Adrenal gland (tissue), 12 donors: ENCODE data around the gene ZNF814. TPM values are rescaled to one million over a fixed set of nuclear protein-coding genes. Genes with fewer than 3 reads are reported as not detected.
A peak's percentile ranks its signal among the peaks of the same experiment; 100 is the strongest.
"Not testable (repeated sequence)": the region's sequence is repeated elsewhere in the genome, so short reads cannot be mapped to it uniquely, and the experiment has no call there.

Source experiments
- DNase-seq, 7 donors: peaks; one replicate each; pipeline ENCODE4 v3.0.0-alpha.2; 2019 to 2020
- H3K27ac ChIP-seq, 5 donors: fragments of 200-600 bp; sonication (generic) in 4 of 5; 1 replicate in 3 of 5; 2 replicates in 2 of 5; pipeline versions ENCODE4 v1.5.1 to v1.8.0; 2016 to 2020; ENCODE audit warnings: mild to moderate bottlenecking in 1 of 5
- H3K27me3 ChIP-seq: fragments of 200-600 bp; 2 replicates; pipeline ENCODE4 v1.8.0; 2021
- H3K36me3 ChIP-seq, 2 donors: fragments of 200-600 bp; replicated peaks in 1 of 2; 1 replicate in 1 of 2; 2 replicates in 1 of 2; pipeline versions ENCODE4 v1.5.1 to v1.8.0; 2018 to 2022
- H3K4me1 ChIP-seq, 2 donors: fragments of 200-600 bp; replicated peaks in 1 of 2; 1 replicate in 1 of 2; 2 replicates in 1 of 2; pipeline versions ENCODE4 v1.5.1 to v1.8.0; 2018 to 2021
- H3K4me3 ChIP-seq, 4 donors: fragments of 200-600 bp; sonication (generic) in 3 of 4; one replicate each; pipeline ENCODE4 v1.5.1; 2016 to 2018
- H3K9me3 ChIP-seq, 3 donors: fragments of 200-600 bp; sonication (generic) in 1 of 3; replicated peaks in 1 of 3; 1 replicate in 2 of 3; 2 replicates in 1 of 3; pipeline versions ENCODE4 v1.5.1 to v1.8.0; 2016 to 2021
- CTCF ChIP-seq, 6 experiments: fragments of 450-650 bp in 4 of 6; fragments of 200-600 bp in 2 of 6; sonication (generic) in 1 of 6; IDR thresholded peaks; 1 replicate in 5 of 6; 2 replicates in 1 of 6; pipeline versions ENCODE4 v1.5.1 to v1.8.0; 2016 to 2021; ENCODE audit warnings: antibody characterized with exemption in 6 of 6, mild to moderate bottlenecking in 2 of 6, moderate library complexity in 1 of 6
- POLR2A ChIP-seq, 2 donors: fragments of 450-650 bp; IDR thresholded peaks; one replicate each; pipeline ENCODE4 v1.6.1; 2017; ENCODE audit warnings: antibody characterized with exemption in 2 of 2, mild to moderate bottlenecking in 2 of 2, moderate library complexity in 1 of 2
- WGBS, 4 donors: extraction: QIAGEN DNeasy Blood & Tissue Kit in 2 of 4; methylation state at CpG; one replicate each; pipeline versions ENCODE4 v1.1.5 to v1.1.7; 2013 to 2017; 5-methylcytosine and 5-hydroxymethylcytosine counted together
- intact Hi-C, 2 donors: fragments of 100-400 bp; cut with DNase I; formaldehyde crosslinking; loops; one replicate each; pipeline versions ENCODE4 v1.14.1 to v1.15.0; 2022 to 2023
- polyA plus RNA-seq, 3 donors: library from polyadenylated mRNA; stranded (reverse); fragments of 200-250 nt in 2 of 3; fragments of 350-450 nt in 1 of 3; fragmentation: Illumina TruSeq in 1 of 3; extraction: RNeasy Lipid Tissue Mini Kit (QIAGEN cat#74804) in 1 of 3; gene quantifications; one replicate each; pipeline ENCODE4 v1.2.3, GENCODE V29; 2013 to 2014
- total RNA-seq, 9 donors: library from RNA; depleted of rRNA in 4 of 9; stranded (reverse); fragments of >200 nt in 4 of 9; fragments of 120-200 nt in 1 of 9; fragmentation: NEBNext Ultra II Directional in 1 of 9; extraction: Animal tissue kit (Norgen Biotek cat#: 25700) in 1 of 9; gene quantifications; one replicate each; pipeline versions ENCODE4 v1.1.0 to v1.2.4, GENCODE V29; 2013 to 2023
- donor health status: healthy with polysubstance abuse.
- donor health status: Bipolar disorder and iron deficiency.
- donor health status: DM: yes; HTN: yes; CAD: no.
- donor health status: DM: no; HTN: no; CAD: no.
- donor health status: DM: no; HTN: no; CAD: no.
- donor health status: DM: yes; HTN: yes; CAD: no.

The ZNF814 gene
- total and polyA plus RNA-seq, 12 donors = 8.1 to 37.6 (median 21.5) TPM

DNA sequence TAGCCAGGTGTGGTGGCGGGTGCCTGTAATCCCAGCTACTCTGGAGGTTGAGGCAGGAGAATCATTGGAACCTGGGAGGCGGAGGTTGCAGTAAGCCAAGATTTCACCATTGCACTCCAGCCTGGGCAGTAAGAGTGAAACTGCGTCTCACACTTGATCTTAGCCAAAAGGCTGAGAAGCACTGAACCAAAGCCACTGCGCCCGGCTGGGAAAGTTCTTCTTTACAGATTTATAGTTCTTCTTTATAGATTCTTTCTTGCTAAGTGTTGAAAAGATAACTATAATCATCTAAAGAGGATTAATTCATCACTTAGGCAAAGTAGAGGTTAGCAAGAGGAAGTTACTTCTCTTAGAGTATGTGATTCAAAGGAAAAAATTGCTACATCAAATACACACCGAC lies 16.4 kb upstream of the ZNF814 start:
- H3K9me3 ChIP-seq = no peaks in the 10 kb centered on the region
- intact Hi-C loops = no loop called here

GRCh38 chr19:57903618-57904184 lies 14.9 kb upstream of the ZNF814 start:
- 64 to 70% (median 65%) methylated on average over 7 of the region's 7 CpGs for WGBS, 4 donors

More for the DNA sequence above, 16.4 kb upstream of the ZNF814 start:
- peaks cover 0 to 11% of the 10 kb centered on the region in 2 donors for H3K36me3 ChIP-seq
- WGBS, 4 donors = 92 to 97% (median 95%) methylated on average over 6 of the region's 6 CpGs
- DNase-seq = no peak
- no peak overlapping the region for H3K27ac ChIP-seq
- no peak overlapping the region for H3K4me3 ChIP-seq
- no peaks in the 10 kb centered on the region for H3K4me1 ChIP-seq
- TF ChIP-seq POLR2A (IDR thresholded peaks at IDR 0.05) (no peak), CTCF (IDR thresholded peaks at IDR 0.05) (no peak)
- H3K27me3 ChIP-seq = no peaks in the 10 kb centered on the region

GRCh38 chr19:57900311-57900710 lies 11.5 kb upstream of the ZNF814 start:
- no peaks in the 10 kb centered on the region for H3K9me3 ChIP-seq
- DNase-seq = no peak
- no peaks in the 10 kb centered on the region for H3K27me3 ChIP-seq
- no peaks in the 10 kb centered on the region for H3K4me1 ChIP-seq
- intact Hi-C loops = no loop called here
- H3K27ac ChIP-seq = no peak overlapping the region
- 70 to 86% (median 81%) methylated on average over 5 of the region's 5 CpGs for WGBS, 4 donors
- no peak for TF ChIP-seq CTCF (IDR thresholded peaks at IDR 0.05)
- no peak for TF ChIP-seq POLR2A (IDR thresholded peaks at IDR 0.05)
- no peak overlapping the region for H3K4me3 ChIP-seq
- H3K36me3 ChIP-seq = no peaks in the 10 kb centered on the region

More at GRCh38 chr19:57903618-57904184, 14.9 kb upstream of the ZNF814 start:
- Histone ChIP-seq H3K4me3 (no peak overlapping the region), H3K36me3 (peaks cover 0 to 4% of the 10 kb centered on the region in 2 donors), H3K4me1 (no peaks in the 10 kb centered on the region), H3K27me3 (no peaks in the 10 kb centered on the region), H3K9me3 (no peaks in the 10 kb centered on the region), H3K27ac (no peak overlapping the region)
- intact Hi-C loops = no loop called here
- TF ChIP-seq CTCF (IDR thresholded peaks at IDR 0.05) = no peak
- TF ChIP-seq POLR2A (IDR thresholded peaks at IDR 0.05) = no peak
- DNase-seq = no peak

DNA sequence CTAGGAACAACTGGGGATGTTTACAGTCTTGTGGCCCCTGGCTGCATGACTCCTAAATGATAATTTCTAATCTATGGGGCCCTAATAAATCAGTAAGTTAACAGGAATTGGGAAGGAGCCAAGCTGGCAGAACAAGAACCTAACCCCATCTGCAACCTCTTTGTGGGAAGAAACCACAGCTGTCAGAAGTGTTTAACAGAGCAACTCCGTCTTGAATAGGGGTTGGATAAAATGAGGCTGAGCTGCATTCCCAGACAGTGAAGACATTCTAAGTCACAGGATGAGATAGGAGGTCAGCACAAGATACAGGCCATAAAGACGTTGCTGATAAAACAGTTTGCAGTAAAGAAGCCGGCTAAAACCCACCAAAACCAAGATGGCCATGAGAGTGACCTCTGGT lies 1.9 kb upstream of the ZNF814 start:
- H3K36me3 ChIP-seq, H3K9me3 ChIP-seq, DNase-seq, H3K4me3 ChIP-seq, H3K27ac ChIP-seq, H3K27me3 ChIP-seq: not testable (repeated sequence)
- H3K4me1 ChIP-seq = peaks cover 0 to 11% of the 10 kb centered on the region in 2 donors
- 42 to 64% (median 57%) methylated on average over 3 of the region's 3 CpGs for WGBS, 4 donors
- intact Hi-C loops = loop anchor here in 1 of 2 donors (10.0 kb wide), 1 partner anchor 146 kb away; the partner anchor contains the start of gene ZNF776

DNA sequence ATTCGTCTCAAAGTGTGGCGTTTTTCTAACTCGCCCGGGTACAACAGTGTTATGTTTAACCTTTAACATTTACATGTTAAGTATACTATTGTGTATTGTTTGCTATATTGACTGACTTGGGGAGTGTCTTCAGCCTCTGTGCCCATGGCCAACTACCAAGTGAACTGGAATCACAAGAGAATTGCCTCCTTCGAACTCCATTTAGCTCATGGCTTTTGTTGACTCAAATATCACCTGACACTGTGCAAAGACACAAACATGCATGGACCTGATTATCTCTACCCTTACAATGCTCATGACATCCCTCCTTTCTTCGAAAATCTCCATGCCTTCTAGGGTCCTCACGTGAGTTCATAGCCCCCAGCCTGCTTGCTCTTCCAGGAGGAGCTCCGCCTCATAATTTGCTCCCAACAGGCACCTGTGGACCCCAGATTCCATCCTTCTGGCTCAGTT lies 704 bp downstream of the ZNF814 start:
- peak overlapping the region in 3 of 5 donors; percentile 16 to 88 (median 61) for H3K27ac ChIP-seq
- peaks cover 0 to 11% of the 10 kb centered on the region in 2 donors for H3K4me1 ChIP-seq
- intact Hi-C loops = no loop called here
- peak overlapping the region; percentile 12 to 75 (median 72) for H3K4me3 ChIP-seq
- no peak for DNase-seq
- H3K9me3 ChIP-seq = no peaks in the 10 kb centered on the region
- H3K36me3 ChIP-seq = no peaks in the 10 kb centered on the region
- H3K27me3 ChIP-seq = no peaks in the 10 kb centered on the region
- TF ChIP-seq POLR2A (IDR thresholded peaks at IDR 0.05) (no peak), CTCF (IDR thresholded peaks at IDR 0.05) (no peak)
- WGBS, 4 donors = 6 to 8% (median 6%) methylated on average over 8 of the region's 8 CpGs
